BJ (cell line): ENCODE results near the gene CAV1. TPM values are rescaled to one million over a fixed set of nuclear protein-coding genes. Genes with fewer than 3 reads are reported as not detected.

Experiments used
- CTCF ChIA-PET: fragments of 350-600 bp; formaldehyde crosslinking; extraction: SDS; loops from one replicate; lab custom pipeline; 2021; ENCODE audit warnings: antibody characterized with exemption, inconsistent platforms; lab: Yijun Ruan, JAX
- POLR2A ChIA-PET: fragments of 300-600 bp; sonication (Branson Sonifier 250); formaldehyde crosslinking; extraction: SDS; loops from one replicate; lab custom pipeline; 2021; ENCODE audit warnings: antibody characterized with exemption; lab: Charles Lee
- DNase-seq: peaks from one replicate; pipeline ENCODE4 v3.0.0-alpha.2; 2011; ENCODE audit warnings: low read depth
- H3K27me3 ChIP-seq: 2 replicates; pipeline ENCODE4 v1.6.0; 2011; ENCODE audit warnings: low read length; ENCODE audit not compliant: control insufficient read depth, insufficient read depth
- H3K36me3 ChIP-seq: 2 replicates; pipeline ENCODE4 v1.5.1; 2011; ENCODE audit warnings: low read length; ENCODE audit not compliant: control insufficient read depth, insufficient read depth
- H3K4me3 ChIP-seq: 2 replicates; pipeline ENCODE4 v1.5.1; 2011; ENCODE audit warnings: low read depth, mild to moderate bottlenecking, control low read depth, low read length
- CTCF ChIP-seq: IDR thresholded peaks from 2 replicates; pipeline ENCODE4 v1.5.1; 2011; ENCODE audit warnings: low read depth, mild to moderate bottlenecking, control low read depth, inconsistent platforms, low read length, moderate library complexity; ENCODE audit not compliant: insufficient read depth
- polyA plus RNA-seq: library from polyadenylated mRNA; depleted of rRNA; stranded (reverse); fragments of >200 nt; gene quantifications from 2 replicates; pipeline ENCODE4 v1.2.3, GENCODE V29; 2011; rRNA removed
- small RNA-seq: library from RNA; depleted of rRNA; stranded (forward); fragments of <200 nt; gene quantifications from one replicate; pipeline ENCODE3, GENCODE V24; 2012; ENCODE audit warnings: low replicate concordance, low read depth; ENCODE audit not compliant: insufficient read length

CAV1 gene
- polyA plus RNA-seq, 1 experiment, result 2,064 TPM

GRCh38 chr7:116598861-116599260 lies 74.0 kb downstream of the CAV1 start:
- H3K36me3 ChIP-seq, result no peaks in the 10 kb centered on the region
- no peak for TF ChIP-seq CTCF
- POLR2A ChIA-PET, result no interaction called here
- CTCF ChIA-PET, result no interaction called here
- DNase-seq, result no peak
- no peaks in the 10 kb centered on the region for H3K27me3 ChIP-seq
- no peak overlapping the region for H3K4me3 ChIP-seq

- Histone ChIP-seq H3K27me3 (no peaks in the 10 kb centered on the region), H3K4me3 (no peak overlapping the region), H3K36me3 (no peaks in the 10 kb centered on the region)
- CTCF ChIA-PET, result interaction anchor here (0.8 kb wide), 1 partner anchor 10 kb away, joined by 3 read pairs; no protein-coding TSS in a partner anchor
- POLR2A ChIA-PET, result no interaction called here
- no peak for DNase-seq
- TF ChIP-seq CTCF, result no peak
Observed at GRCh38 chr7:116601426-116601825, 76.6 kb downstream of the CAV1 start.

- no peak for DNase-seq
- ChIA-PET CTCF (interaction anchor here (2.1 kb wide), 1 partner anchor 15 kb away, joined by 5 read pairs; no protein-coding TSS in a partner anchor), POLR2A (no interaction called here)
- TF ChIP-seq CTCF, result no peak
- no peak overlapping the region for H3K4me3 ChIP-seq
- H3K27me3 ChIP-seq, result no peaks in the 10 kb centered on the region
- H3K36me3 ChIP-seq, result no peaks in the 10 kb centered on the region
Observed at GRCh38 chr7:116607299-116607698, 82.5 kb downstream of the CAV1 start.

- DNase-seq, result peak; percentile 29
- ChIA-PET CTCF (interaction anchor here (1.4 kb wide), 1 partner anchor 61 kb away, joined by 4 read pairs; the partner anchor contains the start of gene MET), POLR2A (no interaction called here)
- no peak for TF ChIP-seq CTCF
- no peaks in the 10 kb centered on the region; the same call in 1 of the 2 replicates for H3K27me3 ChIP-seq
- H3K4me3 ChIP-seq, result no peak overlapping the region
- no peaks in the 10 kb centered on the region for H3K36me3 ChIP-seq
Observed at GRCh38 chr7:116610210-116610609, 85.4 kb downstream of the CAV1 start.

GRCh38 chr7:116610721-116611120 lies 85.9 kb downstream of the CAV1 start:
- H3K36me3 ChIP-seq, result no peaks in the 10 kb centered on the region
- ChIA-PET CTCF (interaction anchor here (1.4 kb wide), 1 partner anchor 61 kb away, joined by 4 read pairs; the partner anchor contains the start of gene MET), POLR2A (no interaction called here)
- no peak for TF ChIP-seq CTCF
- DNase-seq, result no peak
- no peak overlapping the region for H3K4me3 ChIP-seq
- no peaks in the 10 kb centered on the region; the same call in 1 of the 2 replicates for H3K27me3 ChIP-seq

Small RNA genes lying within 50 kb of the gene (small RNA-seq; reads per million reads assigned to genes)
- not detected for gene AC006159.2

Other genes with a start within 250 kb of the CAV1 start
- gene CAV2, start 25.3 kb upstream of the CAV1 start, polyA plus RNA-seq, result 245 and 263 TPM in 2 replicates
- 68.3 and 82.8 TPM in 2 replicates for gene MET, start 147.2 kb downstream of the CAV1 start, polyA plus RNA-seq